GM18520 (cell line): ENCODE data around the gene B3GAT1.

Experiments
- ATAC-seq: cut with Tn5 transposase; IDR thresholded peaks from one replicate; pipeline ENCODE4 v1.9.1; 2021; ENCODE audit not compliant: unreplicated experiment

Gene B3GAT1

GRCh38 chr11:134374171-134374570 lies 37.9 kb downstream of the B3GAT1 start:
- no peak for ATAC-seq

GRCh38 chr11:134373591-134374052 lies 38.4 kb downstream of the B3GAT1 start:
- ATAC-seq = no peak

- ATAC-seq = no peak
Observed at GRCh38 chr11:134372961-134373360, 39.1 kb downstream of the B3GAT1 start.

GRCh38 chr11:134372536-134372935 lies 39.5 kb downstream of the B3GAT1 start:
- no peak for ATAC-seq

GRCh38 chr11:134371436-134372185 lies 40.4 kb downstream of the B3GAT1 start:
- ATAC-seq = no peak

GRCh38 chr11:134370526-134371435 lies 41.3 kb downstream of the B3GAT1 start:
- no peak for ATAC-seq

- ATAC-seq = no peak
Observed at GRCh38 chr11:134369656-134370525, 42.2 kb downstream of the B3GAT1 start.

- no peak for ATAC-seq
Observed at GRCh38 chr11:134367781-134368180, 44.3 kb downstream of the B3GAT1 start.

- ATAC-seq = no peak
Observed at GRCh38 chr11:134366254-134366653, 45.8 kb downstream of the B3GAT1 start.

GRCh38 chr11:134365011-134365925 lies 46.8 kb downstream of the B3GAT1 start:
- no peak for ATAC-seq

GRCh38 chr11:134364261-134364660 lies 47.8 kb downstream of the B3GAT1 start:
- no peak for ATAC-seq

GRCh38 chr11:134363592-134363991 lies 48.5 kb downstream of the B3GAT1 start:
- no peak for ATAC-seq

- no peak for ATAC-seq
Observed at GRCh38 chr11:134363161-134363560, 48.9 kb downstream of the B3GAT1 start.

- ATAC-seq = no peak
Observed at GRCh38 chr11:134362192-134362901, 49.7 kb downstream of the B3GAT1 start.

- ATAC-seq = no peak
Observed at GRCh38 chr11:134361661-134362060, 50.4 kb downstream of the B3GAT1 start.

GRCh38 chr11:134360050-134360835 lies 51.8 kb downstream of the B3GAT1 start:
- ATAC-seq = no peak

GRCh38 chr11:134359646-134360045 lies 52.4 kb downstream of the B3GAT1 start:
- ATAC-seq = no peak

- ATAC-seq = no peak
Observed at GRCh38 chr11:134358856-134359490, 53.1 kb downstream of the B3GAT1 start.
